ENCODE data around the gene OSBPL7.

OSBPL7 gene, protein sequence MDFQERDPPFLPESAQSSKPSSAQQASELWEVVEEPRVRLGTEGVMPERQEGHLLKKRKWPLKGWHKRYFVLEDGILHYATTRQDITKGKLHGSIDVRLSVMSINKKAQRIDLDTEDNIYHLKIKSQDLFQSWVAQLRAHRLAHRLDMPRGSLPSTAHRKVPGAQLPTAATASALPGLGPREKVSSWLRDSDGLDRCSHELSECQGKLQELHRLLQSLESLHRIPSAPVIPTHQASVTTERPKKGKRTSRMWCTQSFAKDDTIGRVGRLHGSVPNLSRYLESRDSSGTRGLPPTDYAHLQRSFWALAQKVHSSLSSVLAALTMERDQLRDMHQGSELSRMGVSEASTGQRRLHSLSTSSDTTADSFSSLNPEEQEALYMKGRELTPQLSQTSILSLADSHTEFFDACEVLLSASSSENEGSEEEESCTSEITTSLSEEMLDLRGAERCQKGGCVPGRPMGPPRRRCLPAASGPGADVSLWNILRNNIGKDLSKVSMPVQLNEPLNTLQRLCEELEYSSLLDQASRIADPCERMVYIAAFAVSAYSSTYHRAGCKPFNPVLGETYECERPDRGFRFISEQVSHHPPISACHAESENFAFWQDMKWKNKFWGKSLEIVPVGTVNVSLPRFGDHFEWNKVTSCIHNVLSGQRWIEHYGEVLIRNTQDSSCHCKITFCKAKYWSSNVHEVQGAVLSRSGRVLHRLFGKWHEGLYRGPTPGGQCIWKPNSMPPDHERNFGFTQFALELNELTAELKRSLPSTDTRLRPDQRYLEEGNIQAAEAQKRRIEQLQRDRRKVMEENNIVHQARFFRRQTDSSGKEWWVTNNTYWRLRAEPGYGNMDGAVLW

DNA sequence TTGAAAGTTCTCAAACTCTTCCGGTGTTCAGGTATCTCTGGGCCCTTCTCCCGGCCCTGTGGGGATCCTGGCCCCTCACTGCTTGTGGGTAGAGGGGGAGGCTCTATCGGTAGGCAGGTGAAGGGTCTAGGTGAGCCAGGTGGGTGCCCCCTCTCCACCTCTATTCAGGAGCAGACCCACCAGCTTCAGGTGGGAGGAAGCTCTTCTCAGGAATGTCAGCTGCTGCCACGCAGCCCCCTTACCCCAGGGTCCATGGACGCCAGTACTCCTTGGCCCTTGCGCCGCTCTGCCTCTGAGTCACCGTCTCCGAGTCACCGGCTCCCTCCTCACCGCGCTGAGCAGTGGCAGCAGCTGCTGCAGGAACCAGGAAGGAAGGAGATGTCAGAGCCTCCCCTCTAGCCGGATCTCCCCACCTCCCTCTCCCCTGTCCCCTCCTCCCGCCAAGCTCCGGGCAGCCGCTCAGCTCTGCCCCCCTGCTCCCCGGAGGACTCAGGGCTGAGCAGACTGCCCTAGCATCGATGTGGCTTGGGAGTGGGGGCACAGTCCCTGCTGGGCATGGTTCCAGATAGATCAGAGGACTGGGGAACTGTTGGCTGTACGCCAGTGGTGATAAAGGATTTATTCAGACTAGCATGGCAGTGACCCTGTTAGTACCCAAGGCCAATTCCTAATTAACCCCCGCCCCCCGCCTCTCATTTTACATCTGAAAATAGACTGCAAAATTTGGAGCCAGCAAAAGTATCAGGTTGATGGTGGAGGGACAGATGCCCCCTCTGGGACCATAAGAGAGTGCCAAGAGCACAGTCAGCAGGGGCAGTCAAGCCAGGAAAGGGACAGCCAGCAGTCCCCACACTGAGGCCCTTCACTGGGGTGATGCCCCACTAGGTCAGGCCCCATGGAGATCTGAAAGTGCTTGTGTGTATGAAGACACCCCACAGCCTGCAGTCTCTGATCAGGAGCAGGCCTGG, at the start of gene OSBPL7:
OSBPL7 (minus strand) TSS at position 371 of the 968 bp plus-strand sequence. CDS start 1,516 bp downstream, outside the sequence.
- DNase-seq (ENCODE audit: low read depth in 2 of 2, low spot score in 1 of 2): peak; percentile 51 to 63

DNA sequence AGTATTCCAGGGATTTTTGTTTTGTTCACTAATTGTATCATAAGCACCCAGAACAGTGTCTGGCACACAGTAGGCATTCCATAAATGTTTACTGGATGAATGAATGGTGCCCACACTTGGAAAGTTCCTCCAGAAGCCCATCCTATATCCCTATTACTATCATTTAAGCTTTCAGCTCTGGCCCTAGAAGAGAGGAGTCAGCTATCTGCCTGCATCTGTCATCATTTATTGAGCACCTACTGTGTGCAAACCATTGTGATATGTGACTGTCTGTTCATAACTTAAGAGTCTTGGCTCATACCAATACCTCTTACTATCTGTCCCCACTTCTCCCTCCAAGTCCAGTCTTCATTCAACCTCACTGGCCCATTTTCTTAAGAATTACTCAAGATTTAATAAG, 49.5 kb upstream of the OSBPL7 start:
- no peak for DNase-seq (ENCODE audit: low read depth in 2 of 2, low spot score in 1 of 2)

DNA sequence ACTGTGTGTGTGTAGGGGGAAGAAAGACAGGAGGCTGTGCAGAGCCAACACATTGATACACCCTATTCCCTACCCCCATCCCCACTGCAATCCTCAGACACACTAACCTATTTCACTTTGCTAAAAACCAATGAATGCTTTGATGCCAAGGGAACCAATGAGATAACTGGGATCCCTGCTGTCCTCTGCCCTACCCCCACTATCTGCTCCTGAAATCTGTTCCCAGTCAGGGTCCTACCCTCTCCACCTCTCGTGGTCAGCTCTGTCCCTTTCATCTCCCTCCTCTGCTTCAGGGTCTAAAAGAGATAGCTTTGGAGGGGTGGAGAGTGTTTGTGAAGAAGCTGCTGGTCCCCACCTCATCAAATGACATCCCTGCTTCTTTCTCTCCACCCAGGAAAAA, 48.5 kb upstream of the OSBPL7 start:
- DNase-seq (ENCODE audit: low read depth in 2 of 2, low spot score in 1 of 2): no peak

DNA sequence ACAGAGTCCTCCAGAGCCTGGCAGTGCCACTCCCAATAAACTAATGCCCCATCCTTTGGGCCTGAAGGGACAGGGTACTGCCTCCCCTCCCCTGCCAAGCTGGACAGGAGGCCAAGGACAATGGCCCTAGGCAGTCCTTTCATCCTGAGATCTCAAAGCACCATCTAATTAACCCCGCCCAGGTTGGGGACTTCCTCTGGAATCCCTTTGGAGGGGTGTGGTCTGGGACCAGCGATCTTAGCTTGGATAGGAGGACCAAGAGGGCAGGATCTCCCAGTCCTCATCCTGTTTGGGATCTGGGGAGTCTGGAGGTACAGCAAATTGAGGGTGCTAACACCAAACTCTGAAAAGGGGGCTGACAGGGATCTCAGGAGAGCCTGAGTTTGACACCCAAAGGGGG, 47.5 kb upstream of the OSBPL7 start:
- DNase-seq (ENCODE audit: low read depth in 2 of 2, low spot score in 1 of 2): no peak

DNA sequence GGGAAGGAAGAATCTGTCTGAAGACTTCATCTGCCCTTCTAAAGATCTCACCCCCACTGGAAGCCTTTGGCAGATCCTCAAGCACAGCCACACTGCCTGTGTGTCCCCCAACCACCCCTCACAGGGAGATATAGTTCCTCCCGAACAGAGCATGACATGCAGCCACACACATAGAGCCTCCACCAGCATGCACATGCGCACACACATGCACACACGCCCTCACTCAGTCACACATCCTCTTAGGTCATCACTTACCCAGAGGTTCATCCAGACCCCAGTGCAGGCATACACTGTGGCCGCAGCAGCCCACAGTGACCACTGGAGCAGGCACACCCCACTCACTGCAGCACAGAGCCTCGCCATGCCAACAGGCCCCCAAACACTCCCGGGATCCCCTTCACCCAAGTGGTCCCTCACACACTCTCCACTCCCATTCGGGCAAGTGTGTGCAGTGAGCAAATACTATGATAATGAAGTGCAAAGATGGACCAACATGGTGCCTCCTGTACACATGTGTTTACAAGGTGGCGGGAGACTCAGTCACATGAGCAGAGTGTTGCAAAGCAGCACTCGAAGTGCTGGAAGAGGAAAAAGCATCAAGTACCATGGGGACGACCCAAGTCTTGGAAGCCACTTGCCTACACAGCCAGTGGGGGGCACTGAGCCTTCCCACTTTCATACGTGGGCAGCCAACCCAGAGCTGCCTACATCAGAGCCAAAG, 46.4 kb upstream of the OSBPL7 start:
- no peak for DNase-seq (ENCODE audit: low read depth in 2 of 2, low spot score in 1 of 2)

DNA sequence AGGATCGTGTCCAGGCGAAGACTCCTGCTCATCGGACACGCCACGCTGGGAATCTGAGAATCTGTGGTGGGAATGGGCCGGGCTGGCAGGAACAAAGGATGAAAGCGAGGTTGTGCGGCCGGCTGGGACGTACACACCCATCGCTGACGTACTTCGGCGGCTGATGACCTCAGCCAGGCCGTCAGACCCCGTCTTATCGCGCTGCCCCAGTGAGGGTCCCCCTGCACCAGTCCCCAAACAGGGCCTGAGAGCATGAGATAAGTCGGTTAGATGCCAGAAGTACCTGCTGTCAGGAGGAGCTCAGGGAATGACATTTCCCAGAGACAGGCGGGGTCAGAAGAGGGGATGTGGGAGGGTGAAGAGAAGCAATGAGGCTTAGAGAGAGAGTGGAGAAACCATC, 45.3 kb upstream of the OSBPL7 start:
- DNase-seq (ENCODE audit: low read depth in 2 of 2, low spot score in 1 of 2): no peak

DNA sequence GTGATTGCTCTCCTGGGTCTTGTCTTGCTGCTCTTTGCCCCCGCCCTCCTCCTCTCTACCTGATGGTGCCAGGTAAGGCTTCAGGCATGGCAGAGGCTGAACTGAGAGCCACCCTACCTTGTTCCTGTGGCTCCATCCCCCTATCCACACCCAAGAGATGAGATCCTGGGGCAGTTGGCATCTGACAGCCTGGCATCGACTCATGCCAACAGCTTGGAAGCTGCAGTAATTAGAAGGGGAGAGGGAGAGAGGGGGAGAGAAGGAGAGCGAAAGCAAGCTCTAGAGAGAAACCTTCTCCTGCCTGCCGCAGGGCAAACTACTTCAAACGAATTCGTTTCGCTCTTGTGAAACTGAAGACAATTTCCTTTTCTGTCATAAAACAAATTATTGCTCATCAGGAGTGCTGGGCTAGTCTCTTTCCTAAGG, 43.2 kb upstream of the OSBPL7 start:
- DNase-seq (ENCODE audit: low read depth in 2 of 2, low spot score in 1 of 2): no peak

DNA sequence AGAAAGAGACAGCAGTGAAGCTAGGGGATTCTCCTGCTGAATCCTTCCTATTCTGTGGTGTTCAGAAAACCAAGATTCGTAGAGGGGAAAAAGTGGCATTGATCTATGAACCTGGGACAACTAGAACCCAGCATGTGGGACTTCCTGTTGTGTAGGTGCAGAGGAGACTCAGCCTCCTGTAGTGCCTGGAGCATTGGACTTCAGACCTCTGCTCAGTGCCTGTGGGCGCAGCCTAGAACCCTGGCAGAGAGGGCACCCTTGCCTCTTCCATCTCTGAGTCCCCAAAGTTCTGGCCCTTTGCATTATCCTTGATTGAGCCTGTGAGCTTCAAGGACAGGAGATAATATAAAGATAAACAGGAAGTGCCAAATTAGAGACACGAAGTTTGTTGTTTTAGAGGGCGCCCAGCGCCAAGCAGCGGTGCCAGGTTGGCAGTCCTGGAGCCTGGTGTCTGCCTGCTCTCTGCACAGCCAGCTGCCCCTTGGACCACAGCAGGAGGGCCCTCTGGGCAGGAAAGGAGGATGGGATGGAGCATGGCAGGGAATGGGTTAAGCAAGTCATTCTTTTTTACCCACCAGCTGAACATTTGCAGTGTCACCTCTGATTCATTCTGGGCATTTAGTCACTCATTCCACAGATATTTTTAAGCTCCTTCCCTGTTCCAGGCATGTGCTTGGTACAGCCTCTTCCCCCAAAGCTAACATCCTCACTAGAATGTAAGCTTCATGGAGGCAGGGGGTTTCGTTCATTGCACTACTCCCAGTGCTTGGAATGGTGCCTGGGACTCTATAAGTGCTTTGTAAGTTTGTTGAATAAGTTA, 41.2 kb upstream of the OSBPL7 start:
- DNase-seq (ENCODE audit: low read depth in 2 of 2, low spot score in 1 of 2): no peak

DNA sequence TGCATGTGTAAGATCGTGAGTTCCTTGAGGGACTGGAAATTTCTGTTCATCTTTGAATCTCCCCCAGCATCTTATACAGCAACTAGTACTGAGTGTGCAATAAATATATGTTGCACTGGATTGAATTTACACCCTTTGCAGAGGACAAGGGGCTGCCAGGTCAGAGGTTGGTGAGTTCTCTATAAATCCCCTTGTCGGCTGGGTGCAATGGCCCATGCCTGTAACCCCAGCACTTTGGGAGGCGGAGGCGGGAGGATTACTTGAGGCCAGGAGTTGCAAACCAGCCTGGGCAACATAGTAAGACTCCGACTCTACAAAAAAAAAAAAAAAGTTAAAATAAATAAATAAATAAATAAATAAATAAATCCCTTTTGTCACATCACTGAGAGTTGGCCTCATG, 38.8 kb upstream of the OSBPL7 start:
- no peak for DNase-seq (ENCODE audit: low read depth in 2 of 2, low spot score in 1 of 2)

DNA sequence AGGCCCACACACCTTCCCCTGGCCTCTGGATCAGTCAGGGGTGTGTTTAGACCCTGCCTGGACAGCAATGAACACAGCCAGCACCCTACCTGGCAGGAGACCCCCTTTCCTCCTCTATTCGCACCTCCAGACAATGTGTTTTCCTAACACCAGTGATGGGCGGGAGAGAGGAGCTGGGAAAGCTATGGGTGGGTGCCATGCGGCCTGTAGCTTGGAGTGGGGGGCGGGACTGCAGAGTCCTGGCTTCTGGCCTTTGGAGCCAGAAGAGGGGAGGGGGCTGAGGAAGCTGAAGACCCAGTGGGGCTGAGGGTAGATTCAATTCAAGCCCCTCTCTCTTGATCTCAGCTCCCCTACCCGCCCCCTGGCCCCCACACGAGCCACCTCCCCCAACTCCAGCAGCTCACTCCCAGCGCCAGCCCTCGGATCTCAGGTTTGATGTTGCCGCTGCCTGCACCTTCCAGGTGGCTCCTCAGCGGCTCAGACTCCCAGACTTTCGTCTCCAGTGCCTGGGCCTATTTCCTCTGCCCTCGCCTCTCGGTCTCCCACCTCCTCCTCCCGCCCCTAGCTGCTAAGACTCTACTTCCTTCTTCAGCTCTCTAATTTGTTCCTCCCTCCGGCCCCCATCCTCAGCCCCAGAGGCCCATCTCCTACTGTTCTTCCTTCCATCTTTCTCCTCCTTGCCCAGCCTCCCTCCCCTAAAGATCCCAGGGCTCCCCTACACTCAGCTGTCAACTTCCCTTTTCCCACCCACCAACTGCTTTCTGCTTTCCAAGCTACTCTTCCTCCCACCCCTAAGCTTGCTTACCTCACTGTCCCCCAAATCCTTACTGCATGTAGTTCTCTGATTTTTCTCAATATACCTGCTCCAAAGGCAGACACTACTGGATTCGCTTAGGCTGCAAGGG, 36.2 kb upstream of the OSBPL7 start:
- no peak for DNase-seq (ENCODE audit: low read depth in 2 of 2, low spot score in 1 of 2)

DNA sequence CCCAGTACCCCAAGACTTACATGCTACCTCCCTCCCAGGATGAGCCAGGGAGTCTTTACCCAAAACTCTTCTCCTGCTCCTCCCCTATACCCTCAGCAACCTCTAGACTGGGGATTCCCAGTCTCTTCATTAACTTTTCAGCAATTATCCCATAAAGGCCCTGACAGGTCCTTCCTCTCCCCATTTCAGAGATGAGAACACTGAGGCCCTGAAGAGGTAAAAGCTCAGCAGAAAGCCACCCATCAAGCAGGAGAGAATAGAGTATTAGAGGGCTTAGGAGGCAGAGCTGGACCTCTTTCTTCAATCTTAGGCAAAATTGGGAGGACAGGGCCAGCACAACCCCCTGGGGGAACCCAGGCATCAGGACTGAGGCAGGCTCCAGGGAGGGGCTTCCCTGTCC, 35.2 kb upstream of the OSBPL7 start:
- no peak for DNase-seq (ENCODE audit: low read depth in 2 of 2, low spot score in 1 of 2)

DNA sequence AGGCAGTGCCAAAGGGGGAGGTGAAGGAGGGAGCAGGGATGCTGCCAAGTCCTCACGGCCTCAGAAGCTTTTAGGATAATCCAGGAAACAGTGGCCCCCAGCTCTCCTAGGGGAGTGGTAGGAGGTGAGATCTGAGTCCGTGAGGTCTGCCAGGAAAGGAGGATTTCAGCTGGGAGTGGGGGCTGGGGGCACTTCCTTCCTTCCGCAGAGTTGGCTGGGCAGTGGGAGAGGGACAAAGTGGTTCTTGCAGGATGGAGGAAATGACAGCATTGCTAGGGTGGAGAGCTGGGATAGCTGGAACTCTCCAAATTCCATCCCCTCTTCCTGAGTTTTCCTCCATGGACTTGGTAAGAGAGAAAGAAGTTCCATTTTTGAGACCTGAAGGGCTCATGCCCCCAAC, 34.1 kb upstream of the OSBPL7 start:
- no peak for DNase-seq (ENCODE audit: low read depth in 2 of 2, low spot score in 1 of 2)

DNA sequence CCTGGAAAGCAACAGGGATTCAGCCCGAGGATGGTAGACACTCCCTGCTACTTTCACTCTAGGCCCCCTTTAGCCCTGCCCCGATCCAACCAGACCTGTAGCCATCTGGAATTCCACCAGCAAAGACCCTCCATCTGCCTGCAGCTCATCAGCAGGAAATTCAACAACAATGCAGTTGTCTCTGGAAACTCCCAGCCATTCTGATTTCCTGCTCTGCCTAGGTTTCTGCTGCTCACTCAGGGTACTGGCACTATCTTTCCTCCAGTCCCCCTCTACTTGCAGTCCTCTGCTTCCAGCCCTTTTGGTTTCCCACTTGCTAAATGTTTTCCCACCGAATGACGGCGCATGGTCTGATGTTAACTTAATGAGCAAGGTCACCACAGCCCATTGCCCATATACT, 32.0 kb upstream of the OSBPL7 start:
- no peak for DNase-seq (ENCODE audit: low read depth in 2 of 2, low spot score in 1 of 2)

DNA sequence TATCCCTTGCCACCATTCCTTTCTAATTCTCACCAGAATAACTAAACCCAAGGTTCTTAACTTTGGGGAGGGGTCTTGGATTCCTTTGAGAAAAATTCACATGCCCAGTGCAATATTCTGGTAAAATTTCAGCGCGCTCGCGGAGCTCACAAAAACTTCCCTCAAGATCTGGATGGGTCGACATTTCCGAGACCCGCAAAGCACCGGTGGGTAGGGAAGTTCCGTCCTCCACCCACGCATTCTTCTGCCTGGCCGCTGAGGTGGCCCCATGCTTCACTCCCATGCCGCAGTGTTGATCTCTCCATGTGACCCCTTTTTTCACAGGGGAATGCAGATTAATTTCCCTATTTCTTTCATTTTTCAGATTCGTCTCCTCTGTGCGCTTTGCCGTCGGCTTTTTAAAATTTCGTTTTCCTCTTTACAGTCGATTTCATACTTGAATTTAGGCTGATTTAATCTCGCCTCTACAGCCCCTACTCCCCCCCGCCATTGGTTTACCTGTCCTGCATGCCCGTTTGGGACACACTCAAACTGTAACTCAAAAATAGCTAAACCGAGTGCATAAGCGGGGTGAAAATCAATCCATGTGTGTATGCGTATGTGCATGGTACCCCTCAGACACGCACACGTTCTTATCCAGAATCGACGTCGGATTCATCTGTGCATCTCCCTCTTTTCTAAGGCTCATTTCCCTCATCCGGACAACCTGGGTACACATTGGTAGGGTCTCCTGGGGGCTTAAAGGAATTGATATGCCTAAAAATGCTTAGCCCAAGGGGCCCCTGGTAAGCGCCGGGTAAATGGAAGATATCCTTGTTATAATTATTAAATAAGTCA, 30.7 kb upstream of the OSBPL7 start:
- DNase-seq (ENCODE audit: low read depth in 2 of 2, low spot score in 1 of 2): no peak

DNA sequence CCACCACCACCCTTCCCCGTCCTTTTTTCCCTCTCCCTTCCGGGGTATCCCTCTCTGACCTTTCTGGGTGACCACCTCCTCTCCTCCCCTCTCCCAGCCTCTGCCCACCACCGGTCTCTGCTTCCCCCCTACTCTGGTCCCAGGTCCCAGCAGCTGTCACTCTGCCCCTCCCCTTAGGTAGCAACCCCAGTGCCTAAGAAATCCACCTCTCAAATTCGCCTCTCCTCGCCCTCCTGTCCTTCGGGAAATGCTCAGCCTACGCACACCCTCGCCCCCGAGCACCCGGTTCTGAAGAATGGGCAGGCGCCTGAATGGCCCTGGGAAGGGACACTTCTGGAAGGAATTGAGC, 30.1 kb upstream of the OSBPL7 start:
- DNase-seq (ENCODE audit: low read depth in 2 of 2, low spot score in 1 of 2): no peak

DNA sequence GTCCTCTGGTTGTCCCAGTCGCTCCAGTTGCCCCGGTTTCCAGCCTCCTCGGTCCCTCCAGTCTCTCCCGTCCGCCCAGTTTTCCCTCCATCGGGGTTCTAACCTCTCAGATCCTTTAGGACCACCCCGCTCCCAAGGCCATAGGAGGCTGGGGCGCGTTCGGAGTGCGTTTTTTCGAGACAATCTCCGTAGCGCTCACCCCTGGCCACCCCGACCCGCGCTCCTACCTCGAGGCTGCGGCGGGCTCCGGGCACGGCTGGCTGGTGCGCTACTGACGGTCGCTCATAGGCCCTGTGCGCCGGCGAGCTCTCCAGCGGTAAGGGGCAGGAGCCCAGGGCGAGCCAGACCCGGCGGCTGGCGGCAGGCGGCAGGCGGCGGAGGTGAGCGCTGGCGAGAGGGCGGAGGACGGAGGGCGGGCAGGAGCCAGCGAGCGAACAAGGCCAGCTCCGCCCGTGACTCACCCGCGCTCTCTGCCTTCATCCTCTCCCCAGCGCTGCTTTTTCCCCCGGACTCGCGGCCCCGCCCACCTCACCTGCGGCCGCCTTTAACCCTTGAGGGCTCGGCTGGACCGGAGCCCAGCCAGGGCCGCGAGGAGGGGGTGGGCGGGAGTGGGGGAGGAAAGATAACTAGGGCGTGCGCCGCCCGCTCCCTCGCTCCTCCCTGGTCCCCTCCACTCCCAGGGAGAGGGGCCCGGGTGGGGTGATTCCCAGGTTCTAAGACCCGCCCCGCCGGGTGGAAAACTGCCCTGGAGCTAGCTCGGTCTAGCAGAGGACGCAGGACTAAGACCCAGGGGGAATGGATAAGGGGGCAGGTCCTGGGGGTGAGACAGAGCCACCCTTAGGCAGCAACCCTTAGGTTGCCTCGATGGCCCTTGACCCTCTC, 29.3 kb upstream of the OSBPL7 start, which contains the start of gene SP6:
SP6 (minus strand) TSS at position 472 of the 882 bp plus-strand sequence. CDS start 2,734 bp downstream, outside the sequence.
- peak; percentile 26 to 50 for DNase-seq (ENCODE audit: low read depth in 2 of 2, low spot score in 1 of 2)

DNA sequence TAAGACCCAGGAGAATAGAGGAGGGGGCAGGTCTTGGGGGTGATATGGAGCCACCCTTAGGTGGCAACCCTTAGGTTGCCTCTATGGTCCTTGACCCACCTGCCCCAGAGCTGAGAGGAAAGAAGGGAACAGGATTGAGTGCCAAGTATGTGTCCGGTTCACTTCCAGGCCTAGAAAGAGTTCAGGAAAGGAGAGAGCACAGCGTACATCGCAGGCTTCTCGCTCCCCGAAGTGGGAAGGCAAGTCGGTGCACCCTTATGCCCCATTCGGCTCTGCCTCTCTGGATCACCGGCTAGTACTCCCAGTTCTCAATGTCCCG, 28.7 kb upstream of the OSBPL7 start:
- DNase-seq (ENCODE audit: low read depth in 2 of 2, low spot score in 1 of 2): no peak
